ENCODE results near the gene NACC1. TPM values are rescaled to one million over a fixed set of nuclear protein-coding genes. Genes with fewer than 3 reads are reported as not detected.

The NACC1 gene
- total and polyA plus RNA-seq, 2 of the 13 experiments (the other 11 are each of a cell fraction or from before 2014, with no cell fraction given), result 31.8 to 42.3 TPM

DNA sequence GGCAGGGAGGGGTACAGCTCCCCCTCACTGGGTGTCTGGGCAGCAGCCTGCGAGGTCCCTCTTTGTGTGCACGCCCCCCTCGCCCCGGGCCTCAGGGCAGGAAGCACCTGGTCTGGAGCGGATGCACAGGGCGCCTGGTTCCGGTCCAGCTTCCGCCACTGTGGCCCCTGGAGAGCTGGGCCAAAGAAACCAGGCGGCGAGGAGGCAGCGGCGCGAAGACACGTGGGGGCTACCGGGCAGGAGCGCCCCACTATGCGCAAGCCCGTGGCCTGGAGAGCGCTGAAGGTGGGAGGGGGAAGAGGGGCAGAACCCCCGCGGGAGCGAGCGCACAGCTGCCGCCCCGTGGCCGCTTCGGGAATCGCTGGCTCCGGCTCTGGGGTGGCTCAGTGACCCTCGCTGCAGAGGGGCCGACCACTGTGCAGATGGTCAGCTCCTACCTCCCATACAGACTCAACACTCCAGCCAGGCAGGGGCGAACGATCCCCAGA is 13.7 kb upstream of the NACC1 start:
- WGBS (ENCODE audit: low lambda C conversion rate), result 92% methylated on average over 29 of the region's 33 CpGs
- H3K36me3 ChIP-seq (replicated peaks in 1 of 2; ENCODE audit: control insufficient read depth in 1 of 2, insufficient read depth in 2 of 2, low read length in 2 of 2), result peaks cover 3 to 12% of the 10 kb centered on the region in 2 experiments; a peak in 4 of 5 replicates
- H3K9ac ChIP-seq (ENCODE audit: insufficient read depth, low read depth, low read length), result no peak overlapping the region
- no peaks in the 10 kb centered on the region for H3K79me2 ChIP-seq (ENCODE audit: insufficient read depth, low read length)
- in situ Hi-C loops (cut with HindIII; ENCODE audit: extremely low pct_ligation_motif_present, low pct_unique_long_range_greater_than_20kb), result no loop called here
- peaks cover 20% of the 10 kb centered on the region for H3K4me1 ChIP-seq (ENCODE audit: insufficient read depth, low read length)
- intact Hi-C loops (cut with micrococcal nuclease; ENCODE audit: unreplicated experiment), result no loop called here
- no peak overlapping the region for H3K27ac ChIP-seq (ENCODE audit: extremely low read length, insufficient read depth, low read length)
- no peaks in the 10 kb centered on the region for H3K9me3 ChIP-seq (ENCODE audit: low read length)
- ATAC-seq (no peak), DNase-seq (ENCODE audit: low spot score) (no peak), FAIRE-seq (no peak)
- H3K4me2 ChIP-seq (ENCODE audit: low read depth, low read length), result no peak overlapping the region
- H2AFZ ChIP-seq (ENCODE audit: low read length), result no peak overlapping the region
- H3K27me3 ChIP-seq (ENCODE audit: control insufficient read depth in 1 of 2, insufficient read depth in 2 of 2, low read length in 2 of 2), result no peaks in the 10 kb centered on the region
- ChIA-PET CTCF (ENCODE audit: low intra/inter-chr PET ratio, low total read pairs) (no interaction called here), POLR2A (interaction anchor here (1.2 kb wide), 1 partner anchor 14 kb away, joined by 5 read pairs; the partner anchor contains the start of gene NACC1)
- H4K20me1 ChIP-seq (ENCODE audit: insufficient read depth, low read length), result no peaks in the 10 kb centered on the region; the same call in 1 of the 2 replicates
- no TSS peak for BruUV-seq (replicated peaks)
- H3K4me3 ChIP-seq (replicated peaks in 1 of 3; ENCODE audit: insufficient read depth in 1 of 3, low read depth in 2 of 3, low read length in 3 of 3), result no peak overlapping the region
- TF ChIP-seq CTCF (CRISPR knock-in tag; IDR thresholded peaks at IDR 0.05) (peak; percentile 42), KDM2A (CRISPR knock-in tag; IDR thresholded peaks at IDR 0.05; ENCODE audit: borderline replicate concordance, low read depth) (no peak), PATZ1 (CRISPR knock-in tag; IDR thresholded peaks at IDR 0.05) (peak; percentile 55), GABPB1 (CRISPR knock-in tag; IDR thresholded peaks at IDR 0.05) (peak; percentile 13; the same call in 1 of the 2 replicates), ARID4A (CRISPR knock-in tag; IDR thresholded peaks at IDR 0.05; ENCODE audit: borderline replicate concordance) (no peak), ZNF616 (CRISPR knock-in tag; IDR thresholded peaks at IDR 0.05; ENCODE audit: low read depth) (no peak), ZKSCAN1 (IDR thresholded peaks at IDR 0.05; ENCODE audit: low read length) (peak; percentile 64), ZBTB38 (CRISPR knock-in tag; IDR thresholded peaks at IDR 0.05) (peak; percentile 63; the same call in 1 of the 2 replicates), ZNF256 (CRISPR knock-in tag; conservative IDR thresholded peaks at IDR 0.05) (no peak)
- TF ChIP-seq, protein P1, sequence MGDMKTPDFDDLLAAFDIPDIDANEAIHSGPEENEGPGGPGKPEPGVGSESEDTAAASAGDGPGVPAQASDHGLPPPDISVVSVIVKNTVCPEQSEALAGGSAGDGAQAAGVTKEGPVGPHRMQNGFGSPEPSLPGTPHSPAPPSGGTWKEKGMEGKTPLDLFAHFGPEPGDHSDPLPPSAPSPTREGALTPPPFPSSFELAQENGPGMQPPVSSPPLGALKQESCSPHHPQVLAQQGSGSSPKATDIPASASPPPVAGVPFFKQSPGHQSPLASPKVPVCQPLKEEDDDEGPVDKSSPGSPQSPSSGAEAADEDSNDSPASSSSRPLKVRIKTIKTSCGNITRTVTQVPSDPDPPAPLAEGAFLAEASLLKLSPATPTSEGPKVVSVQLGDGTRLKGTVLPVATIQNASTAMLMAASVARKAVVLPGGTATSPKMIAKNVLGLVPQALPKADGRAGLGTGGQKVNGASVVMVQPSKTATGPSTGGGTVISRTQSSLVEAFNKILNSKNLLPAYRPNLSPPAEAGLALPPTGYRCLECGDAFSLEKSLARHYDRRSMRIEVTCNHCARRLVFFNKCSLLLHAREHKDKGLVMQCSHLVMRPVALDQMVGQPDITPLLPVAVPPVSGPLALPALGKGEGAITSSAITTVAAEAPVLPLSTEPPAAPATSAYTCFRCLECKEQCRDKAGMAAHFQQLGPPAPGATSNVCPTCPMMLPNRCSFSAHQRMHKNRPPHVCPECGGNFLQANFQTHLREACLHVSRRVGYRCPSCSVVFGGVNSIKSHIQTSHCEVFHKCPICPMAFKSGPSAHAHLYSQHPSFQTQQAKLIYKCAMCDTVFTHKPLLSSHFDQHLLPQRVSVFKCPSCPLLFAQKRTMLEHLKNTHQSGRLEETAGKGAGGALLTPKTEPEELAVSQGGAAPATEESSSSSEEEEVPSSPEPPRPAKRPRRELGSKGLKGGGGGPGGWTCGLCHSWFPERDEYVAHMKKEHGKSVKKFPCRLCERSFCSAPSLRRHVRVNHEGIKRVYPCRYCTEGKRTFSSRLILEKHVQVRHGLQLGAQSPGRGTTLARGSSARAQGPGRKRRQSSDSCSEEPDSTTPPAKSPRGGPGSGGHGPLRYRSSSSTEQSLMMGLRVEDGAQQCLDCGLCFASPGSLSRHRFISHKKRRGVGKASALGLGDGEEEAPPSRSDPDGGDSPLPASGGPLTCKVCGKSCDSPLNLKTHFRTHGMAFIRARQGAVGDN (CRISPR knock-in tag; IDR thresholded peaks at IDR 0.05), result 0 out of 2 replicates have a peak, but pooled peaks have one; percentile 6

Measured in HepG2 (cell line).